ENCODE measurements around the gene PVALEF.

DNA sequence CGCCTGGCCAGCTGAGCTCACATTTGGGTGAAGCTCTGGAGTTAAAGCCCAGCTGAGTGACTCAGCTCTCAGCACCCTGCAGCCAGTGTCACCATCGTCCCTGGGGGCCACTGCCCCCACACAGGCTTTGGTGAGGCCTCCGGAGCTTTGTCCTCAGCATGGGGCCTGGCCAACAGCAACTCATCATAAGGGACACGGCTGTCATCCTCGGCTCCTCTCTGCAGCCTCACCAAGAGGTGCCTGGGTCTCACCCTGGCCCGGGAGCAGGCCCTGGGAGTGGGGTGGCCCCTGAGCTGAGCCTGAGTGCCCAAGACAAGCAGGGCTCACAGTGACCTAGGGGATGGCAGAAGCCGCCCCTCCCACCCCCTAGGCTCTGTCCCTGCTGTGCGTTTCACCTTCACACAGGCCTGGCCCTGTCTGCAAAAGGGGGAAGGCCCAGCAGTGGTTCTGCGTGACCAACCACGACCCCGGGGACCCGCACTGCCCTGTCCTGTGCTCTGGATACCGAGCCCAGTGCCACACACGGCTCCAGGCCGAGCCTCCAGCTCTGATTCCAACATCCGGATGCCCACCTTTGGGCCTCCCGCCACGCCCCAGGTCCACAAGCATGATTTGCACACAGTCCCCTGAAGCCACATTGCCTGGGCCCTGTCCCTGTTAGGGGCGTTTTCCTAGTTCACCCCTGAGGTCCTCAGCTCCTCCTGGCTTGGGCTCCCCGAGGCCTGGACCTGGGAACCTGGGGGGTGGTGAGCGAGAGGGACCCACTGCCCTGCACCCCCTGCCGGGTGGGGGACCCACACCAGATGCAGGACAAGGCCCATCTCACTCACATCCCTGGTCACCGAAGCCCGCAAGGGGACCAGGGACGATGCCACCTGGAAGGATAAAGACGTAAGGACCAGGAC, 22.5 kb downstream of the PVALEF start:
- TF ChIP-seq CTCF (IDR thresholded peaks at IDR 0.05) = no peak
- no peak for TF ChIP-seq POLR2AphosphoS5 (IDR thresholded peaks at IDR 0.05)

All from gastroesophageal sphincter (tissue), 3 donors.